CD4-positive, alpha-beta T cell (primary cell): ENCODE data around the gene DENND1A. TPM values are rescaled to one million over a fixed set of nuclear protein-coding genes. Genes with fewer than 3 reads are reported as not detected.

Experiments used
- ATAC-seq: fragments of 200-7000 bp; cut with Tn5 transposase; one replicate; pipeline ENCODE4 v1.10.0; 2022; ENCODE audit warnings: mild to moderate bottlenecking; ENCODE audit not compliant: poor library complexity
- CTCF ChIA-PET: fragments of 350-600 bp; sonication (Branson Sonifier 250); formaldehyde crosslinking; loops from one replicate; lab custom pipeline; 2021; ENCODE audit warnings: antibody characterized with exemption, inconsistent platforms; lab: Charles Lee
- POLR2A ChIA-PET: fragments of 350-600 bp; sonication (Branson Sonifier 250); formaldehyde crosslinking; loops from one replicate; lab custom pipeline; 2021; ENCODE audit warnings: antibody characterized with exemption, inconsistent platforms; lab: Charles Lee
- DNase-seq, 14 experiments: peaks; one replicate each; pipeline ENCODE4 v3.0.0-alpha.2; 2013 to 2020; ENCODE audit warnings: mixed read lengths in 2 of 14
- H3K27ac ChIP-seq, 2 donors: one replicate each; pipeline versions ENCODE4 v1.5.1 to v1.7.0; 2013; ENCODE audit warnings: low read length in 2 of 2, low read depth in 1 of 2, mild to moderate bottlenecking in 1 of 2
- H3K27me3 ChIP-seq, 2 experiments: 1 replicate in 1 of 2; 2 replicates in 1 of 2; pipeline versions ENCODE4 v1.6.1 to v1.7.0; 2013; ENCODE audit warnings: low read length in 2 of 2, control low read depth in 1 of 2, mild to moderate bottlenecking in 1 of 2, moderate library complexity in 1 of 2; ENCODE audit not compliant: insufficient read depth in 2 of 2, control insufficient read depth in 1 of 2
- H3K36me3 ChIP-seq: one replicate; pipeline ENCODE4 v1.6.1; 2013; ENCODE audit warnings: low read length, control low read depth; ENCODE audit not compliant: insufficient read depth
- H3K4me1 ChIP-seq: one replicate; pipeline ENCODE4 v1.6.1; 2013; ENCODE audit warnings: low read length, control low read depth; ENCODE audit not compliant: insufficient read depth
- H3K4me3 ChIP-seq: one replicate; pipeline ENCODE4 v1.5.1; 2013; ENCODE audit warnings: mild to moderate bottlenecking, low read length, moderate library complexity
- H3K9me3 ChIP-seq, 2 experiments: 1 replicate in 1 of 2; 2 replicates in 1 of 2; pipeline versions ENCODE4 v1.6.1 to v1.7.0; 2013; ENCODE audit warnings: low read length in 2 of 2, mild to moderate bottlenecking in 2 of 2, control low read depth in 1 of 2, moderate library complexity in 1 of 2; ENCODE audit not compliant: control insufficient read depth in 1 of 2, insufficient read depth in 1 of 2
- H3K27ac Mint-ChIP-seq: one replicate; pipeline ENCODE4 v1.8.0; 2020; ENCODE audit warnings: mixed read lengths
- H3K27me3 Mint-ChIP-seq: one replicate; pipeline ENCODE4 v1.8.0; 2021; ENCODE audit warnings: mixed read lengths
- H3K36me3 Mint-ChIP-seq: one replicate; pipeline ENCODE4 v1.8.0; 2021; ENCODE audit warnings: low read depth, mixed read lengths
- H3K4me1 Mint-ChIP-seq: one replicate; pipeline ENCODE4 v1.8.0; 2021; ENCODE audit warnings: low read depth, mixed read lengths
- H3K4me3 Mint-ChIP-seq: one replicate; pipeline ENCODE4 v1.8.0; 2020; ENCODE audit warnings: mild to moderate bottlenecking, mixed read lengths
- H3K9me3 Mint-ChIP-seq: one replicate; pipeline ENCODE4 v1.8.0; 2020; ENCODE audit warnings: mixed read lengths
- intact Hi-C, 2 experiments: fragments of 100-400 bp; cut with DNase I in 1 of 2; cut with micrococcal nuclease in 1 of 2; formaldehyde crosslinking; loops; one replicate each; pipeline versions ENCODE4 v1.15.1 to v1.9.0; 2023 to 2025; cut with DNase I, micrococcal nuclease
- total RNA-seq, 174 experiments: library from RNA in 2 of 174; stranded (reverse) in 2 of 174; gene quantifications; one replicate each; pipeline ENCODE4 v1.2.3 and lab custom pipeline; 2021 to 2026
- TF ChIP-seq, protein P1 (sequence below): fragments of 200-600 bp; IDR thresholded peaks from one replicate; pipeline ENCODE4 v1.8.0; 2022; ENCODE audit warnings: antibody characterized with exemption, mild to moderate bottlenecking

DENND1A gene
- total RNA-seq, 2 experiments from 2014 or later: 20.0 to 20.6 TPM

DNA sequence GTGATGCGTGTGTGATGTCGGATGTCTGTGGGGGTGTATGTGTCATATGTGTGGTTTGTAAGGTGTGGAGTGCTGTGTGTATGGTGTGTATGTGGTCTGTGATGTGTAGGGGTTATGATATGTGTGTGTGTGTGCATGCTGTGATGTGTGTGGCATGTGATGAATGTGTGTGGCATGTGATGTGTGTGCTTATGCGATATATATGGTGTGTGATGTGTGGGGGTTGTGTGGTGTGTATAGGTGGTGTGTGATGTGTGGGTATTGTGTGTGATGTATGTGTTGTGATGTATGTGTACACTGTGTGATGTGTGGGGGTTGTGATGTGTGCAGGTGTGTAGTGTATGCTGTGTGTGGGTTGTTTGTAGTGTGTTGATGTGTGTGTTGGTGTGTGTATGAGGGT lies 583.1 kb downstream of the DENND1A start:
- H3K4me3 ChIP-seq: no peak overlapping the region
- peaks cover 7% of the 10 kb centered on the region for H3K4me1 ChIP-seq
- no peak overlapping the region for H3K27ac ChIP-seq
- H3K9me3 ChIP-seq: no peaks in the 10 kb centered on the region
- intact Hi-C loops: no loop called here
- no peak overlapping the region for H3K27ac Mint-ChIP-seq
- peaks cover 2% of the 10 kb centered on the region for H3K4me1 Mint-ChIP-seq
- no peaks in the 10 kb centered on the region for H3K27me3 ChIP-seq
- no peaks in the 10 kb centered on the region for H3K36me3 ChIP-seq
- no peaks in the 10 kb centered on the region for H3K9me3 Mint-ChIP-seq
- ChIA-PET CTCF (no interaction called here), POLR2A (no interaction called here)
- no peaks in the 10 kb centered on the region for H3K27me3 Mint-ChIP-seq
- no peak for ATAC-seq
- DNase-seq: no peak
- TF ChIP-seq, protein P1, sequence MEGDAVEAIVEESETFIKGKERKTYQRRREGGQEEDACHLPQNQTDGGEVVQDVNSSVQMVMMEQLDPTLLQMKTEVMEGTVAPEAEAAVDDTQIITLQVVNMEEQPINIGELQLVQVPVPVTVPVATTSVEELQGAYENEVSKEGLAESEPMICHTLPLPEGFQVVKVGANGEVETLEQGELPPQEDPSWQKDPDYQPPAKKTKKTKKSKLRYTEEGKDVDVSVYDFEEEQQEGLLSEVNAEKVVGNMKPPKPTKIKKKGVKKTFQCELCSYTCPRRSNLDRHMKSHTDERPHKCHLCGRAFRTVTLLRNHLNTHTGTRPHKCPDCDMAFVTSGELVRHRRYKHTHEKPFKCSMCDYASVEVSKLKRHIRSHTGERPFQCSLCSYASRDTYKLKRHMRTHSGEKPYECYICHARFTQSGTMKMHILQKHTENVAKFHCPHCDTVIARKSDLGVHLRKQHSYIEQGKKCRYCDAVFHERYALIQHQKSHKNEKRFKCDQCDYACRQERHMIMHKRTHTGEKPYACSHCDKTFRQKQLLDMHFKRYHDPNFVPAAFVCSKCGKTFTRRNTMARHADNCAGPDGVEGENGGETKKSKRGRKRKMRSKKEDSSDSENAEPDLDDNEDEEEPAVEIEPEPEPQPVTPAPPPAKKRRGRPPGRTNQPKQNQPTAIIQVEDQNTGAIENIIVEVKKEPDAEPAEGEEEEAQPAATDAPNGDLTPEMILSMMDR: no peak
- no peaks in the 10 kb centered on the region for H3K36me3 Mint-ChIP-seq
- no peak overlapping the region for H3K4me3 Mint-ChIP-seq

DNA sequence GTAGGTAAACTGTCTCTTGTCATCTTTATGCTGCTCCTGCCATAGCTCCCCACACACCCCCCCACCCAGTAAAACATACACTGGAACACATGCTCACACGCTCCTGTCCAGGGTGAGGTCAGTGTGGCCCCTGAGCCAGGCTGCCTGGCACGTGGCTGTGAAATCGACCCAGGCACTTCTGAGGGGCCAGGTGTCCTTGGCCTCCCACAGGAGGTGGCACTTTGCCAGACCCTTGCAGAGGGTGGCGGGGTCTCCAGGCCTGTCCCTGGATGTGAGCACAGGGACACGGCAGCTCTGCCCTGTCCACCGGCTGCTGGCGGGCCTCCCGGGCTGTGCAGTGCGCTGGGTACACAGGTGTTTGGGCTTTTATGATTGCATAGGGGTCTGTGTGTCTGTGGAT lies 583.9 kb downstream of the DENND1A start:
- Mint-ChIP-seq H3K9me3 (no peaks in the 10 kb centered on the region), H3K4me1 (peaks cover 8% of the 10 kb centered on the region), H3K27ac (no peak overlapping the region), H3K4me3 (no peak overlapping the region), H3K36me3 (no peaks in the 10 kb centered on the region), H3K27me3 (no peaks in the 10 kb centered on the region)
- DNase-seq (no peak), ATAC-seq (no peak)
- intact Hi-C loops: no loop called here
- TF ChIP-seq, protein P1: no peak
- no peaks in the 10 kb centered on the region for H3K36me3 ChIP-seq
- peaks cover 8% of the 10 kb centered on the region for H3K4me1 ChIP-seq
- no peak overlapping the region for H3K27ac ChIP-seq
- POLR2A ChIA-PET: no interaction called here
- no peaks in the 10 kb centered on the region for H3K27me3 ChIP-seq
- CTCF ChIA-PET: no interaction called here
- H3K9me3 ChIP-seq: no peaks in the 10 kb centered on the region
- no peak overlapping the region for H3K4me3 ChIP-seq

DNA sequence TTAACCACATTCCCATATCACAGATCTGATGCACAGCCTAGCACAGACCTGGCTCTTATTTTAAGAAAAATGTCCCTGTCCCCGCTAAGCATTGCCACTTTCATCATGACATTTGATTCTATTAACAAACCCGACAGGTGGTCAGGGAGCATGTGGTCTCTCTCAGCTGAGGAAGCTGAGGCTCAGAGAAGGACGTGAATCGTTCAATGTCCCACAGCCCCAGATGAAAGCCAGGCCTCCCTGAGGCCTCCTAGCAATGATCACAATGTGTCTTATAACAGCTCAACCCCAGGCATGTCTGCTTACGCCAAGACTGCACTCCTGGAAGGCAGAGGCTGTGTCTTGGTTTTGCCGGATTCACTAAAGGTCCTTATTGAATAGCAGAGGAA lies 584.4 kb downstream of the DENND1A start:
- TF ChIP-seq, protein P1: no peak
- POLR2A ChIA-PET: no interaction called here
- intact Hi-C loops: no loop called here
- no peak overlapping the region for H3K4me3 ChIP-seq
- no peaks in the 10 kb centered on the region for H3K9me3 ChIP-seq
- H3K36me3 ChIP-seq: no peaks in the 10 kb centered on the region
- H3K27ac Mint-ChIP-seq: no peak overlapping the region
- H3K4me3 Mint-ChIP-seq: no peak overlapping the region
- CTCF ChIA-PET: interaction anchor here (0.7 kb wide), 1 partner anchor 27 kb away, joined by 4 read pairs; no protein-coding TSS in a partner anchor
- no peak for DNase-seq
- peaks cover 13% of the 10 kb centered on the region for H3K4me1 ChIP-seq
- H3K36me3 Mint-ChIP-seq: no peaks in the 10 kb centered on the region
- peaks cover 13% of the 10 kb centered on the region for H3K4me1 Mint-ChIP-seq
- no peaks in the 10 kb centered on the region for H3K27me3 ChIP-seq
- H3K27ac ChIP-seq: no peak overlapping the region
- no peaks in the 10 kb centered on the region for H3K9me3 Mint-ChIP-seq
- no peak for ATAC-seq
- H3K27me3 Mint-ChIP-seq: no peaks in the 10 kb centered on the region
